ENCODE results near the gene SLC25A47. TPM values are rescaled to one million over a fixed set of nuclear protein-coding genes. Genes with fewer than 3 reads are reported as not detected.

Gene SLC25A47
- total and polyA plus RNA-seq, 2 of the 4 experiments (the other 2 are of a cell fraction), result not detected

GRCh38 chr14:100358396-100358795 is 35.3 kb downstream of the SLC25A47 start:
- no peak overlapping the region for H4K91ac ChIP-seq (ENCODE audit: insufficient read depth, low read depth, low read length)
- no peak overlapping the region for H2BK120ac ChIP-seq (ENCODE audit: low read depth, low read length)
- H4K8ac ChIP-seq (ENCODE audit: low read depth in 2 of 2, low read length in 2 of 2), result no peak overlapping the region
- H3K79me1 ChIP-seq (ENCODE audit: low read depth in 1 of 2, low read length in 2 of 2), result peaks cover 15 to 54% of the 10 kb centered on the region in 2 experiments
- peaks cover 9% of the 10 kb centered on the region; the same call in 1 of the 2 replicates for H4K20me1 ChIP-seq (ENCODE audit: insufficient read depth, low read length)
- peaks cover 16% of the 10 kb centered on the region for H3K4me1 ChIP-seq (ENCODE audit: control insufficient read depth, insufficient read depth, low read length)
- H3K23ac ChIP-seq (ENCODE audit: low read depth, low read length), result no peak overlapping the region
- no peak overlapping the region for H2AFZ ChIP-seq (replicated peaks; ENCODE audit: low read length, poor library complexity)
- WGBS, 2 experiments (ENCODE audit: extremely low coverage in 2 of 2, insufficient read length in 1 of 2), result no CpG with 5 or more reads among the region's 2 CpGs
- H3K9me3 ChIP-seq (ENCODE audit: control insufficient read depth, insufficient read depth, low read length), result no peaks in the 10 kb centered on the region
- H3K14ac ChIP-seq (replicated peaks; ENCODE audit: low read depth, low read length), result no peak overlapping the region
- TF ChIP-seq MXI1 (IDR thresholded peaks at IDR 0.05; ENCODE audit: borderline replicate concordance, low read depth, low read length) (no peak), FOS (IDR thresholded peaks at IDR 0.05; ENCODE audit: low read depth, low read length) (no peak), MAZ (IDR thresholded peaks at IDR 0.05; ENCODE audit: borderline replicate concordance, low read depth, low read length) (no peak), CTCF (conservative IDR thresholded peaks at IDR 0.05; ENCODE audit: low read depth, low read length) (no peak), ELK1 (IDR thresholded peaks at IDR 0.05; ENCODE audit: borderline replicate concordance, low read depth, low read length) (no peak), POLR2A (IDR thresholded peaks at IDR 0.05; ENCODE audit: low read depth, low read length) (no peak), RCOR1 (IDR thresholded peaks at IDR 0.05; ENCODE audit: insufficient replicate concordance, low read length) (no peak), CEBPB (IDR thresholded peaks at IDR 0.05; ENCODE audit: low read depth, low read length) (no peak), BHLHE40 (IDR thresholded peaks at IDR 0.05; ENCODE audit: low read depth, low read length) (no peak), SMC3 (IDR thresholded peaks at IDR 0.05; ENCODE audit: low read depth, low read length) (no peak)
- no peak overlapping the region for H2AK5ac ChIP-seq (ENCODE audit: low read depth, low read length)
- H3K9me1 ChIP-seq (ENCODE audit: insufficient read depth, low read length), result peaks cover 16% of the 10 kb centered on the region
- H2BK15ac ChIP-seq (ENCODE audit: low read depth, low read length), result no peak overlapping the region
- H4K5ac ChIP-seq (ENCODE audit: low read depth, low read length), result no peak overlapping the region
- H3K4ac ChIP-seq (ENCODE audit: low read depth, low read length), result no peak overlapping the region
- no peak overlapping the region for H3K56ac ChIP-seq (ENCODE audit: extremely low read depth, insufficient read depth, low read length)
- H3K9ac ChIP-seq (ENCODE audit: low read depth, low read length), result no peak overlapping the region
- H3K4me2 ChIP-seq (ENCODE audit: low read depth, low read length), result no peak overlapping the region
- DNase-seq, result no peak
- H3K27ac ChIP-seq (ENCODE audit: insufficient read depth, low read length), result no peak overlapping the region
- intact Hi-C loops (cut with micrococcal nuclease) (no loop called here), dilution Hi-C loops (cut with HindIII; ENCODE audit: low sequenced_read_pairs, unreplicated experiment) (no loop called here), in situ Hi-C loops (cut with MboI; ENCODE audit: low sequenced_read_pairs) (no loop called here)
- no peak overlapping the region for H2AK9ac ChIP-seq (replicated peaks; ENCODE audit: low read depth, low read length, poor library complexity)
- no peak overlapping the region for H2BK5ac ChIP-seq (ENCODE audit: low read depth, low read length, poor library complexity, severe bottlenecking)
- H3K36me3 ChIP-seq (ENCODE audit: control insufficient read depth, insufficient read depth, low read length), result peaks cover 45% of the 10 kb centered on the region
- no peak for ATAC-seq (ENCODE audit: low read depth)
- no peaks in the 10 kb centered on the region for H3K27me3 ChIP-seq (ENCODE audit: control insufficient read depth, insufficient read depth, low read length)
- BruUV-seq (replicated peaks), result no TSS peak
- H3K18ac ChIP-seq (ENCODE audit: low read depth, low read length), result no peak overlapping the region
- no peak overlapping the region for H3K4me3 ChIP-seq (ENCODE audit: insufficient read depth, low read depth, low read length)
- H2BK20ac ChIP-seq (ENCODE audit: low read depth, low read length), result no peak overlapping the region
- POLR2A ChIA-PET (ENCODE audit: unreplicated experiment), result no interaction called here
- CTCF ChIA-PET, result no interaction called here
